Testis (tissue), 2 donors: ENCODE data around the gene P2RX5.

Source experiments
- CTCF ChIP-seq, 3 experiments: fragments of 450-650 bp in 2 of 3; fragments of 200-600 bp in 1 of 3; sonication (generic) in 1 of 3; IDR thresholded peaks; one replicate each; pipeline ENCODE4 v1.5.1; 2016 to 2019; ENCODE audit warnings: antibody characterized with exemption in 3 of 3, mild to moderate bottlenecking in 2 of 3, moderate library complexity in 1 of 3
- POLR2A ChIP-seq: fragments of 450-650 bp; IDR thresholded peaks from one replicate; pipeline ENCODE4 v1.6.1; 2017; ENCODE audit warnings: antibody characterized with exemption, mild to moderate bottlenecking, moderate library complexity

GRCh38 chr17:3715296-3715695 is 19.3 kb upstream of the P2RX5 start:
- TF ChIP-seq CTCF (IDR thresholded peaks at IDR 0.05) (no peak), POLR2A (no peak)
